IMR-90 (cell line): ENCODE results near the gene HTR2B. TPM values are rescaled to one million over a fixed set of nuclear protein-coding genes. Genes with fewer than 3 reads are reported as not detected.

Experiments used
- ATAC-seq: fragments of 200-7000 bp; cut with Tn5 transposase; 2 replicates; pipeline ENCODE4 v1.9.1; 2020; ENCODE audit warnings: low read depth, mild to moderate bottlenecking, moderate library complexity
- BruUV-seq: library from RNA; stranded (reverse); fragments of 400-500 nt; replicated peaks from 2 replicates; lab custom pipeline; 2021; lab: Mats Ljungman, UMichigan
- CTCF ChIA-PET: fragments of 300-600 bp; formaldehyde crosslinking; extraction: SDS; loops from one replicate; lab custom pipeline; 2021; ENCODE audit warnings: antibody characterized with exemption; lab: Yijun Ruan, JAX
- POLR2A ChIA-PET: fragments of 300-600 bp; sonication (Branson Sonifier 250); formaldehyde crosslinking; loops from one replicate; lab custom pipeline; 2022; ENCODE audit warnings: antibody characterized with exemption; ENCODE audit not compliant: unreplicated experiment; lab: Charles Lee
- DNase-seq: peaks from one replicate; pipeline ENCODE4 v3.0.0; 2013
- H2AFZ ChIP-seq: replicated peaks from 2 replicates; pipeline ENCODE3; 2013; ENCODE audit warnings: low read length, mild to moderate bottlenecking; ENCODE audit not compliant: poor library complexity
- H2AK5ac ChIP-seq: 2 replicates; pipeline ENCODE4 v1.6.1; 2013; ENCODE audit warnings: low read depth, low read length, inconsistent platforms
- H2AK9ac ChIP-seq: replicated peaks from 2 replicates; pipeline ENCODE3; 2013; ENCODE audit warnings: mild to moderate bottlenecking, low read depth, low read length, moderate library complexity; ENCODE audit not compliant: poor library complexity
- H2BK120ac ChIP-seq: 2 replicates; pipeline ENCODE4 v1.6.1; 2013; ENCODE audit warnings: low read depth, low read length, inconsistent platforms
- H2BK15ac ChIP-seq: 3 replicates; pipeline ENCODE4 v1.6.1; 2013; ENCODE audit warnings: low read depth, low read length, inconsistent platforms
- H2BK20ac ChIP-seq: 2 replicates; pipeline ENCODE4 v1.6.1; 2013; ENCODE audit warnings: low read depth, mild to moderate bottlenecking, inconsistent platforms, low read length, moderate library complexity
- H2BK5ac ChIP-seq: 2 replicates; pipeline ENCODE4 v1.6.1; 2013; ENCODE audit warnings: mild to moderate bottlenecking, low read depth, low read length, inconsistent platforms; ENCODE audit not compliant: poor library complexity, severe bottlenecking
- H3K14ac ChIP-seq: replicated peaks from 2 replicates; pipeline ENCODE4 v1.6.1; 2013; ENCODE audit warnings: low read depth, low read length, inconsistent platforms
- H3K18ac ChIP-seq: 2 replicates; pipeline ENCODE4 v1.6.1; 2013; ENCODE audit warnings: low read depth, low read length, control low read depth
- H3K23ac ChIP-seq: 2 replicates; pipeline ENCODE4 v1.6.1; 2013; ENCODE audit warnings: low read depth, low read length, inconsistent platforms
- H3K27ac ChIP-seq: 2 replicates; pipeline ENCODE4 v1.5.1; 2013; ENCODE audit warnings: mild to moderate bottlenecking, control low read depth, low read length; ENCODE audit not compliant: insufficient read depth
- H3K27me3 ChIP-seq: 2 replicates; pipeline ENCODE4 v1.6.1; 2013; ENCODE audit warnings: low read length; ENCODE audit not compliant: control insufficient read depth, insufficient read depth
- H3K36me3 ChIP-seq: 2 replicates; pipeline ENCODE4 v1.6.1; 2013; ENCODE audit warnings: low read length, mixed read lengths; ENCODE audit not compliant: control insufficient read depth, insufficient read depth
- H3K4ac ChIP-seq: 2 replicates; pipeline ENCODE4 v1.6.1; 2013; ENCODE audit warnings: low read depth, low read length, inconsistent platforms
- H3K4me1 ChIP-seq: 2 replicates; pipeline ENCODE4 v1.6.1; 2013; ENCODE audit warnings: low read length, mixed read lengths; ENCODE audit not compliant: control insufficient read depth, insufficient read depth
- H3K4me2 ChIP-seq: 2 replicates; pipeline ENCODE4 v1.6.1; 2013; ENCODE audit warnings: low read depth, mild to moderate bottlenecking, control low read depth, low read length, moderate library complexity
- H3K4me3 ChIP-seq: 2 replicates; pipeline ENCODE4 v1.5.1; 2013; ENCODE audit warnings: low read depth, mild to moderate bottlenecking, control low read depth, low read length, moderate library complexity; ENCODE audit not compliant: insufficient read depth
- H3K56ac ChIP-seq: 2 replicates; pipeline ENCODE4 v1.6.1; 2013; ENCODE audit warnings: low read length, inconsistent platforms; ENCODE audit not compliant: insufficient read depth; ENCODE audit errors: extremely low read depth
- H3K79me1 ChIP-seq, 2 experiments: 2 replicates each; pipeline ENCODE4 v1.6.1; 2013; ENCODE audit warnings: low read length in 2 of 2, inconsistent platforms in 1 of 2, low read depth in 1 of 2
- H3K9ac ChIP-seq: 2 replicates; pipeline ENCODE4 v1.6.1; 2013; ENCODE audit warnings: low read depth, low read length, control low read depth
- H3K9me1 ChIP-seq: 2 replicates; pipeline ENCODE4 v1.6.1; 2013; ENCODE audit warnings: low read length, inconsistent platforms; ENCODE audit not compliant: insufficient read depth
- H3K9me3 ChIP-seq: 2 replicates; pipeline ENCODE4 v1.6.1; 2013; ENCODE audit warnings: low read length; ENCODE audit not compliant: control insufficient read depth, insufficient read depth
- H4K20me1 ChIP-seq: 2 replicates; pipeline ENCODE4 v1.6.1; 2013; ENCODE audit warnings: low read length, inconsistent platforms; ENCODE audit not compliant: insufficient read depth
- H4K5ac ChIP-seq: 2 replicates; pipeline ENCODE4 v1.6.1; 2013; ENCODE audit warnings: mild to moderate bottlenecking, low read depth, low read length, control low read depth
- H4K8ac ChIP-seq, 2 experiments: 2 replicates each; pipeline ENCODE4 v1.6.1; 2013; ENCODE audit warnings: low read depth in 2 of 2, low read length in 2 of 2, control low read depth in 1 of 2, inconsistent platforms in 1 of 2
- H4K91ac ChIP-seq: 2 replicates; pipeline ENCODE4 v1.6.1; 2013; ENCODE audit warnings: low read depth, low read length, inconsistent platforms; ENCODE audit not compliant: insufficient read depth
- BHLHE40 ChIP-seq: fragments of 150-350 bp; IDR thresholded peaks from 2 replicates; pipeline ENCODE4 v1.6.1; 2016; ENCODE audit warnings: mild to moderate bottlenecking, low read depth, low read length
- ELK1 ChIP-seq: fragments of 150-350 bp; IDR thresholded peaks from 2 replicates; pipeline ENCODE4 v1.6.1; 2016; ENCODE audit warnings: low read depth, mild to moderate bottlenecking, low read length, moderate library complexity, borderline replicate concordance
- MAFK ChIP-seq: IDR thresholded peaks from 2 replicates; pipeline ENCODE4 v1.6.1; 2012; ENCODE audit warnings: low read depth, low read length, improper control_type of control experiment
- MAZ ChIP-seq: IDR thresholded peaks from 2 replicates; pipeline ENCODE4 v1.6.1; 2012; ENCODE audit warnings: low read depth, mild to moderate bottlenecking, low read length, improper control_type of control experiment, moderate library complexity, borderline replicate concordance
- MXI1 ChIP-seq: IDR thresholded peaks from 2 replicates; pipeline ENCODE4 v1.6.1; 2012; ENCODE audit warnings: low read depth, mild to moderate bottlenecking, low read length, moderate library complexity, borderline replicate concordance
- NFE2L2 ChIP-seq: fragments of 150-350 bp; IDR thresholded peaks from 2 replicates; pipeline ENCODE4 v1.6.1; 2016; ENCODE audit warnings: low read depth, mild to moderate bottlenecking, low read length
- POLR2A ChIP-seq: IDR thresholded peaks from 2 replicates; pipeline ENCODE4 v1.6.1; 2012; ENCODE audit warnings: mild to moderate bottlenecking, low read depth, low read length
- RAD21 ChIP-seq: IDR thresholded peaks from 2 replicates; pipeline ENCODE4 v1.6.1; 2012; ENCODE audit warnings: low read length, improper control_type of control experiment
- RCOR1 ChIP-seq: IDR thresholded peaks from 2 replicates; pipeline ENCODE4 v1.6.1; 2012; ENCODE audit warnings: mild to moderate bottlenecking, low read length, improper control_type of control experiment; ENCODE audit not compliant: insufficient replicate concordance
- RFX5 ChIP-seq: IDR thresholded peaks from 2 replicates; pipeline ENCODE4 v1.8.0; 2012; ENCODE audit warnings: low read depth, mild to moderate bottlenecking, low read length, moderate library complexity
- SMC3 ChIP-seq: fragments of 150-350 bp; IDR thresholded peaks from 2 replicates; pipeline ENCODE4 v1.6.1; 2016; ENCODE audit warnings: low read depth, mild to moderate bottlenecking, antibody characterized with exemption, low read length, moderate library complexity
- USF2 ChIP-seq: fragments of 150-350 bp; IDR thresholded peaks from 2 replicates; pipeline ENCODE4 v1.6.1; 2017; ENCODE audit warnings: mild to moderate bottlenecking, antibody characterized with exemption, low read length, low read depth
- WGBS, 2 experiments: methylation state at CpG; one replicate each; pipeline versions ENCODE4 v1.1.5 to v1.1.7; 2013; ENCODE audit warnings: missing lambda C conversion rate in 2 of 2; ENCODE audit not compliant: insufficient read length in 1 of 2; ENCODE audit errors: extremely low coverage in 2 of 2; 5-methylcytosine and 5-hydroxymethylcytosine counted together
- dilution Hi-C: fragments of 300-500 bp; cut with HindIII; formaldehyde crosslinking; loops from one replicate; pipeline ENCODE4 v1.14.3; 2018; ENCODE audit warnings: low sequenced_read_pairs; ENCODE audit not compliant: unreplicated experiment
- in situ Hi-C: fragments of 300-500 bp; cut with MboI; formaldehyde crosslinking; loops from 3 replicates; pipeline ENCODE4 v1.14.3; 2019; ENCODE audit warnings: low sequenced_read_pairs, inconsistent platforms, mixed read lengths
- intact Hi-C: fragments of 100-400 bp; cut with micrococcal nuclease; formaldehyde crosslinking; loops from 2 replicates; pipeline ENCODE4 v1.10.0; 2022
- polyA plus RNA-seq, 3 experiments: library from polyadenylated mRNA; depleted of rRNA; stranded (reverse); fragments of >200 nt; gene quantifications; 2 replicates each; pipeline ENCODE4 v1.2.3, GENCODE V29; 2012; ENCODE audit warnings: low replicate concordance in 1 of 3
- total RNA-seq: library from RNA; depleted of rRNA; stranded (reverse); fragments of >200 nt; gene quantifications from 2 replicates; pipeline ENCODE4 v1.2.3, GENCODE V29; 2012
- TF ChIP-seq, protein P1 (sequence below): conservative IDR thresholded peaks from 2 replicates; pipeline ENCODE4 v1.5.1; 2012; ENCODE audit warnings: mild to moderate bottlenecking, low read depth, low read length, improper control_type of control experiment

HTR2B gene
- total and polyA plus RNA-seq, 2 of the 4 experiments (the other 2 are of a cell fraction): 0.26 to 0.72 TPM

- peak overlapping the region; percentile 35; the same call in 1 of the 2 replicates for H2BK120ac ChIP-seq
- dilution Hi-C loops: no loop called here
- TF ChIP-seq RAD21 (no peak), USF2 (no peak), NFE2L2 (no peak), ELK1 (no peak), MAZ (no peak), SMC3 (no peak), MXI1 (no peak), MAFK (no peak), BHLHE40 (no peak), RFX5 (no peak), RCOR1 (no peak), POLR2A (no peak)
- TF ChIP-seq, protein P1, sequence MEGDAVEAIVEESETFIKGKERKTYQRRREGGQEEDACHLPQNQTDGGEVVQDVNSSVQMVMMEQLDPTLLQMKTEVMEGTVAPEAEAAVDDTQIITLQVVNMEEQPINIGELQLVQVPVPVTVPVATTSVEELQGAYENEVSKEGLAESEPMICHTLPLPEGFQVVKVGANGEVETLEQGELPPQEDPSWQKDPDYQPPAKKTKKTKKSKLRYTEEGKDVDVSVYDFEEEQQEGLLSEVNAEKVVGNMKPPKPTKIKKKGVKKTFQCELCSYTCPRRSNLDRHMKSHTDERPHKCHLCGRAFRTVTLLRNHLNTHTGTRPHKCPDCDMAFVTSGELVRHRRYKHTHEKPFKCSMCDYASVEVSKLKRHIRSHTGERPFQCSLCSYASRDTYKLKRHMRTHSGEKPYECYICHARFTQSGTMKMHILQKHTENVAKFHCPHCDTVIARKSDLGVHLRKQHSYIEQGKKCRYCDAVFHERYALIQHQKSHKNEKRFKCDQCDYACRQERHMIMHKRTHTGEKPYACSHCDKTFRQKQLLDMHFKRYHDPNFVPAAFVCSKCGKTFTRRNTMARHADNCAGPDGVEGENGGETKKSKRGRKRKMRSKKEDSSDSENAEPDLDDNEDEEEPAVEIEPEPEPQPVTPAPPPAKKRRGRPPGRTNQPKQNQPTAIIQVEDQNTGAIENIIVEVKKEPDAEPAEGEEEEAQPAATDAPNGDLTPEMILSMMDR: no peak
- no peaks in the 10 kb centered on the region for H3K27me3 ChIP-seq
- no peak overlapping the region for H3K14ac ChIP-seq
- H3K18ac ChIP-seq: 0 out of 2 replicates have a peak overlapping the region, but pooled peaks have one; percentile 57
- H3K4me3 ChIP-seq: no peak overlapping the region
- H4K20me1 ChIP-seq: no peaks in the 10 kb centered on the region
- peak overlapping the region; percentile 12; the same call in 1 of the 2 replicates for H3K23ac ChIP-seq
- no peak overlapping the region for H2AK5ac ChIP-seq
- H3K9ac ChIP-seq: no peak overlapping the region
- no peak for ATAC-seq
- H3K36me3 ChIP-seq: peaks cover 14% of the 10 kb centered on the region
- intact Hi-C loops: loop anchor here (1.0 to 2.0 kb wide), 2 partner anchors 10 to 37 kb away; no protein-coding TSS in a partner anchor
- peak overlapping the region in 1 of 2 experiments; percentile 58; a peak in 1 of 4 replicates for H4K8ac ChIP-seq
- H2BK15ac ChIP-seq: no peak overlapping the region
- no peak overlapping the region for H2BK5ac ChIP-seq
- no TSS peak for BruUV-seq
- H2BK20ac ChIP-seq: peak overlapping the region; percentile 20; the same call in 1 of the 2 replicates
- in situ Hi-C loops: no loop called here
- no peak overlapping the region for H2AFZ ChIP-seq
- ChIA-PET POLR2A (no interaction called here), CTCF (interaction anchor here (0.6 kb wide), 1 partner anchor 43 kb away, joined by 3 read pairs; no protein-coding TSS in a partner anchor)
- H3K79me1 ChIP-seq: peaks cover 9 to 46% of the 10 kb centered on the region in 2 experiments; a peak in 3 of 4 replicates
- no CpG with 5 or more reads among the region's 6 CpGs for WGBS, 2 experiments
- no peak overlapping the region for H4K91ac ChIP-seq
- H3K56ac ChIP-seq: no peak overlapping the region
- H3K4ac ChIP-seq: peak overlapping the region; percentile 52; the same call in 1 of the 2 replicates
- H3K9me1 ChIP-seq: peaks cover 4% of the 10 kb centered on the region
- no peaks in the 10 kb centered on the region for H3K9me3 ChIP-seq
- H2AK9ac ChIP-seq: no peak overlapping the region
- peak; percentile 53 for DNase-seq
- H3K4me2 ChIP-seq: no peak overlapping the region
- H3K4me1 ChIP-seq: peaks cover 11% of the 10 kb centered on the region
- no peak overlapping the region; the same call in 1 of the 2 replicates for H4K5ac ChIP-seq
- H3K27ac ChIP-seq: no peak overlapping the region
These were observed 43.1 kb upstream of the HTR2B start for GRCh38 chr2:231167745-231168459.
